Activated CD8-positive, alpha-beta memory T cell treated with anti-CD3 and anti-CD28 coated beads, Interleukin-2, amount 50 U/mL, for 48 hours (primary cell): Measurements from ENCODE around the gene NOD1.
"Not testable (repeated sequence)": the region's sequence is repeated elsewhere in the genome, so short reads cannot be mapped to it uniquely, and the experiment has no call there.

ENCODE experiments used
- DNase-seq: peaks from one replicate; pipeline ENCODE4 v3.0.0-alpha.2; 2020

The NOD1 gene

GRCh38 chr7:30504301-30505173 is 26.0 kb upstream of the NOD1 start, which contains the start of gene GGCT:
Gene GGCT (minus strand): TSS chr7:30504829. CDS start chr7:30504709, 120 bp downstream.
- peak; percentile 95 for DNase-seq

- DNase-seq, result no peak
Measured at GRCh38 chr7:30503274-30504212, 25.0 kb upstream of the NOD1 start.

GRCh38 chr7:30502470-30503251 is 24.1 kb upstream of the NOD1 start:
- no peak for DNase-seq

- DNase-seq, result no peak
Measured at GRCh38 chr7:30501264-30501663, 22.7 kb upstream of the NOD1 start.

- DNase-seq, result no peak
Measured at GRCh38 chr7:30493228-30493627, 14.6 kb upstream of the NOD1 start.

GRCh38 chr7:30491417-30491816 is 12.8 kb upstream of the NOD1 start:
- no peak for DNase-seq

- DNase-seq, result no peak
Measured at GRCh38 chr7:30487371-30487770, 8.8 kb upstream of the NOD1 start.

GRCh38 chr7:30485667-30486066 is 7.1 kb upstream of the NOD1 start:
- DNase-seq, result no peak

GRCh38 chr7:30481416-30481815 is 2.8 kb upstream of the NOD1 start:
- DNase-seq, result not testable (repeated sequence)

- DNase-seq, result no peak
Measured at GRCh38 chr7:30479202-30480120, 877 bp upstream of the NOD1 start.

- DNase-seq, result no peak
Measured at GRCh38 chr7:30476459-30477145, 2.0 kb downstream of the NOD1 start.

- no peak for DNase-seq
Measured at GRCh38 chr7:30475580-30475979, 3.0 kb downstream of the NOD1 start.

- DNase-seq, result no peak
Measured at GRCh38 chr7:30474893-30475292, 3.7 kb downstream of the NOD1 start.

GRCh38 chr7:30474485-30474884 is 4.1 kb downstream of the NOD1 start:
- DNase-seq, result no peak

GRCh38 chr7:30473903-30474302 is 4.7 kb downstream of the NOD1 start:
- DNase-seq, result no peak

- DNase-seq, result no peak
Measured at GRCh38 chr7:30472784-30473775, 5.5 kb downstream of the NOD1 start.

GRCh38 chr7:30472081-30472783 is 6.4 kb downstream of the NOD1 start:
- DNase-seq, result no peak

GRCh38 chr7:30471205-30471604 is 7.4 kb downstream of the NOD1 start:
- DNase-seq, result no peak

GRCh38 chr7:30470771-30471170 is 7.8 kb downstream of the NOD1 start:
- DNase-seq, result peak; percentile 18
